NCI-H1436 treated with DMSO at 0.1 percent for 48 hours (cell line): ENCODE data around the gene MYBPC1.

ENCODE experiments used
- DNase-seq: peaks from one replicate; lab custom pipeline; 2025; lab: John Stamatoyannopoulos, UW

Gene MYBPC1

GRCh38 chr12:101695706-101696105, 100.9 kb downstream of the MYBPC1 start:
- no peak for DNase-seq

- DNase-seq = no peak
These were observed 101.8 kb downstream of the MYBPC1 start for GRCh38 chr12:101696251-101697196.

- no peak for DNase-seq
These were observed 102.6 kb downstream of the MYBPC1 start, which contains the start of gene CHPT1 for GRCh38 chr12:101697197-101697929. Gene CHPT1, plus strand, starts transcription at chr12:101697640. Its CDS starts 222 bp downstream, at chr12:101697862.

DNA sequence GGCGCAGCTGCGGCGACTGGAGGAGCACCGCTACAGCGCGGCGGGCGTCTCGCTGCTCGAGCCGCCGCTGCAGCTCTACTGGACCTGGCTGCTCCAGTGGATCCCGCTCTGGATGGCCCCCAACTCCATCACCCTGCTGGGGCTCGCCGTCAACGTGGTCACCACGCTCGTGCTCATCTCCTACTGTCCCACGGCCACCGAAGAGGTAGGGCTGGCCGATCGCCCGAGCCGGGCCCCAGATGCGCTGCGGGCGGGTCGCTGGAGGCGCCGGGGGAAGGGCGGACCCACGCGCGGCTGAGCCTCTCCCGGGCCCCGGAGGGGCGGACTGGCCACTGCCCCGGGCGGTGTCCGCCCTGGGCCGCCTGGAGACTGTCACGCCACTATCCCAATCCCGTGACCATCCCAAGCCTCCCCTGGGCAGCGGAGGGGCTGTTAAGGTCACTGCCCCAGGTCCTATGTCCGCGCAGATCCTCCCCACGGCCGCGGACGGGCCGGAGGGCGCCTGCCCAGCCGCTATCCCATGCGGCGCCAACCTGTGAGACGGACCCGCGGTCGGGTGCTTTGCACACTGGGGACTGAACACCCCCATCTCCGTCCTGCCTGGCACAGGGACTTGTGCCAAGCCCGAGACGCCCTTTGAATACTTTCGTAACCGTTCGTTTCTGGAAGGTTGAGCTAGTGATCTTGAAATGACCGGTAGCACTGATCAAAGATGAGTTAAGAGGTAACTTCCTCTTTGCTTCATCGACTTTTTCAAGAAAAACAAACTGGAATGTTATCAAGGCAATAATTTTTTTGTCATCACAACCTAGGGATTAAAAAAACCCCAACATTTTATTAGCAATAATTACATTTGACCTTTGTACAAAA, 103.4 kb downstream of the MYBPC1 start:
- DNase-seq = no peak

DNA sequence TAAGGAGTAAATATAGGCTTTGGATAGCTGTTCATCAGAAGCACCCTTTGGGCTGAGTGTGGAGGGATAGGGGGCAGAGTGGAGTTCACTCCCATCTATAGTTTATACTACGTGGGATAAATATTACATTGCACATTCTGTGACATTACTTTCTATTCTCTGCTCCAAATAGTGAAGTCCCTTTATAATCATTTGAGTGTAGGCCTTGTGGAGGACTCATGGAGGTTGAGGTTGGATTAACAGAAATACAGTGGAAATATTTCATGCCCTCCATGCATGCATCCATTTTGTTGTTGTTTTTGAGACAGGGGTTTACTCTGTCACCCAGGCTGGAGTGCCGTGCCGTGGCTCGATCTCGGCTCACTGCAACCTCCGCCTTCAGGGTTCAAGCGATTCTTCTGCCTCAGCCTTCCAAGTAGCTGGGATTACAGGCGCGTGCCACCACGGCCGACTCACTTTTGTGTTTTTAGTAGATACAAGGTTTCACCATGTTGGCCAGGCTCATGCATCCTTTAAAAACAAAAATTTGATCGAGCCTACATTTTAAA, 104.1 kb downstream of the MYBPC1 start:
- DNase-seq = no peak

GRCh38 chr12:101700299-101700820, 105.6 kb downstream of the MYBPC1 start:
- DNase-seq = no peak

GRCh38 chr12:101703487-101703886, 108.7 kb downstream of the MYBPC1 start:
- no peak for DNase-seq

GRCh38 chr12:101706403-101706802, 111.6 kb downstream of the MYBPC1 start:
- no peak for DNase-seq

DNA sequence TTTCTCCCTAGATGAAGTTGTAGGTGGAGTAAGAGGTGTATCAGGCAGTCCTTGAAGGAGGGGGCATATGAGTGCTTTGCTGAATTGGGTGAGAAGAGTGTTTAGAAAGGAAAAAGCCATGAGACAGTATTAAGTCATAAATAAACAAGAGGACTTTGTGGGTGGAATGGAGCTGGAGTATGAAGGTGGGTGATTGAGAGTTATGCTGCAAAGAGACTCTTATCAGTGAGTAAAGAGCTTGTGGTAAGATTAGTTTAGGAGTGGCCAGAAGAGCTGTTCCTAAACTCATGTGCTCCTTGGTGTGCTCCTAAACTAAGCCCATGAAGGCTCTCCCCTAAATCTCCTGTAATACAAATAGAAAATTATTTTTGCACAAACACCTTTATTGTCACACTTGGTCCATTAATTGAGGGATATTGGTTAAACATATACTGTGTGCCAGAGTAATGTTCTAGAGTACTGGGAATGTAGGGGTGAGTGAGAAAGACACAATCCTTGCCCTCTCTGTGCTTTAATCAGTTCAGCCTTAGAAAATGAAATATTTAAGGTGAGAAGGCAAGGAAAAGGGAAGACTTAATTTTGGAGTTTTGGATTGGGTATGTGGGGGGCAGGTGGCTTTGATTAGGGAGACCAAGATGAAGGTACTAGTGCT, 112.5 kb downstream of the MYBPC1 start:
- no peak for DNase-seq

DNA sequence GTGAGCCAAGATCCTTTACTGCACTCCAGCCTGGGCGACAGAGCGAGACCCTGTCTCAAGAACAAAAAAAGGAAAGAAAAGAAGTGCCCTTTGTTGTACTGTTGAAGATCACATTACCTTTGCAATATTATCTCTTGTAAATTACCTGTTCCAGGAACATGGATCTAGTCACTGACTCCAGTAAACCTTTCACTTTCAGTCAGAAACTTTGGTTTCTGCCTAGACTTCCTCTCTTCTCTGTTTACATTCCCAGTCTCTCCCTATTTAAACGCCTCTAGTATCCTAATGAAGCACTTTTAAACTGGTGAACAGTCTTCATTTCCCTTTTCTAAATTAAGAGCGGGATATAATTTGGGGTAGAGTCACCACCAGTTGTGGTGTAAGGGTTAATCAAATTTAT, 115.5 kb downstream of the MYBPC1 start:
- DNase-seq = no peak

DNA sequence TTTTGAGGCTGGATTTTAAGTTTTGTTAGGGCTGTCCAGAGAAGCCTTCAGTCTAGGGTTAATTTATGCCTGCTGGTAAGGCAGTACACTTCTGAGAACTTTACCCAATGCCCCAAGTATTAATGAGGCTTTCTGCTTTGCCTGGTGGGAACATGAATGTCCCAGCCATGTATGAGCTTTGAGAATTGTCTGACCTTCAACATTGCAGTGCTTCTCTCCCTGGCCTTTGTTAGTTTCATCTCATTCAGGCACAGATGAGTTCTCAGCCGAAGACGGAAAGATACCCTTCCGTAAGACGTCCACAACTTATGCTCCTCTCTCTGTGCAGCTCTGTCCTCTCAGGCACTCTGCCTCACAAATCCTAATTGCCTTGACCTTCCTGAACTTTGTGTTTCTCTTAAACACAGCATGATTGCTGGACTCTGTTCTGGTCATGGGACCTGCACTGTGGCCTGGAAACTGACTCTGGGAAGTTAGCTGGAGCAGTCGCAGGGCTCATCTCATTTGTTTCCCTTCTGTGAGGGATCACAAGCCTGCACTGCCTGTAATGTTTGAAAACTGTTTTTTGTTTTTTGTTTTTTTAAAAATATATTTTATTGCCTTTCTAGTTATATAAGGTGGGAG, 118.4 kb downstream of the MYBPC1 start:
- DNase-seq = no peak

DNA sequence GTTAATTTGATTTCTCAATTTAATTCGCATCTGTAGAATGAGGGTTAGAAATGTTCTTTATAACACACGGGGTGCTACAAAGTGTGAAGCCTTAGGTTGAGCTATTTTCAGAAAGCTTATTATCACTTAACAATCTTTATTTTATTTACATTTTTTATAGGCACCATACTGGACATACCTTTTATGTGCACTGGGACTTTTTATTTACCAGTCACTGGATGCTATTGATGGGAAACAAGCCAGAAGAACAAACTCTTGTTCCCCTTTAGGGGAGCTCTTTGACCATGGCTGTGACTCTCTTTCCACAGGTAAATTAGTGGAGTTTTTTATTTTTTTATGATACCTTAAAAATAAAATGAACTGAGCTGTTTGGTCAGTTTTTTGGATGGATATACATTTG, 119.2 kb downstream of the MYBPC1 start:
- DNase-seq = no peak

DNA sequence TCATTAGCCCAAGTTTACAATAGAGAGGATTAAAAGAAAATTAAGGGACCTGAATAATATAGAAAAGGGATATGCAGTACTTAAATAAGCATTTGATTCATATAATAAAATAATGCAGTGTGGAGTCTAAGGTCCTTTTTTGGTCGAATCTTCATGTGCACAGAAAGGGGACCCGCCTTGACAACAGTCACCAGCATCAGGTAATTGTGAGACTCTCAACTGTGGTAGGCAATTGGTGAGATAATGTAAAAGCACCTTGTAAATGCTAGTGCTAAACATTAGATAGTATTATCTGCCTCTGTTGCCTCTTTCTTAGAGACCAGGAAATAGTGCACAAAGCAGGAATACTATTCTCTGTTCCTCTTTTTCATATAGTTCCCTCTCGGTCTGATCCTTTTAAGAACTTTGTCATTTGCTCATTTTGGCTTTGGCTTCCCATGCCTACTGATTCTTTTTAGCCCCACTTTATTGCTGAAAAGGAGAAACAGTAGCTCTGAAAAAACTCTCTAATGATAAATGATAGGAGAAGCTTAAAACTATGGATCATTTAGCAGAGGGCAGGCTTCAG, 120.2 kb downstream of the MYBPC1 start:
- DNase-seq = no peak

- no peak for DNase-seq
These were observed 124.8 kb downstream of the MYBPC1 start for GRCh38 chr12:101719566-101719965.

- DNase-seq = no peak
These were observed 125.3 kb downstream of the MYBPC1 start for GRCh38 chr12:101720118-101720517.

DNA sequence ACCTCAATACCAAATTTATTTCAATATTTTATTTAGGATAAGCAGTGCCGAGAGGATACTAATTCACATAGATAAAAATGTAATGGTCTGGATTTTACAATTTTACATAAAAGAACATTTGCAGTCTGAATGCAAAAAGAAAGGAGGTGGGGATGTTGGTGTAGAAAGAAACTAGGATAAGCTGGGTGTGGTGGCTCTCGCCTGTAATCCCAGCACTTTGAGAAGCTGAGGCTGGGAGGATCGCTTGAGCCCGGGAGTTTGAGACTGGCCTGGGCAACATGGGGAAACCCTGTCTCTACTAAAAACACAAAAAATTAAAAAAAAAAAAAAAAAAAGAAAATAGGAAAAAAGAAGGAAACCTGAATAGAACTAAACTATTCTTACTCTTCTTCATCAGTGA, 127.6 kb downstream of the MYBPC1 start:
- no peak for DNase-seq

DNA sequence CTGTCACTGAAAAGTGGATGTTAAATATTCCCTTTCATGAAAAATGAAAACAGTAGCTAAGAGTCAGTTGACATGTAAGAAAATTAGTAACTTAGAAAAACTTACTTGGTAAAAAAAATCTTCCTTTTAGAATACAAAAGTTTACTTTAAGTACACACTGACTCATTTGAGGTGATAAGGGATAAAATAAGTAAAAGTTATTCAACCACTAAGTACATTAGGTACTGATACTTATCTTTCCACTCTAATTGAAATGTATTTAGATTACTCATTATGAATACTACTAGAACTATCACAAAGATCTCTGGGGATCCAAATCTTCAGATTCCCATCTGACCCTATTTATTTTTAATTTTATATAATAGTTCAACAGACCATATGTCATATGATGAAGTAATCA, 132.3 kb downstream of the MYBPC1 start:
- no peak for DNase-seq

DNA sequence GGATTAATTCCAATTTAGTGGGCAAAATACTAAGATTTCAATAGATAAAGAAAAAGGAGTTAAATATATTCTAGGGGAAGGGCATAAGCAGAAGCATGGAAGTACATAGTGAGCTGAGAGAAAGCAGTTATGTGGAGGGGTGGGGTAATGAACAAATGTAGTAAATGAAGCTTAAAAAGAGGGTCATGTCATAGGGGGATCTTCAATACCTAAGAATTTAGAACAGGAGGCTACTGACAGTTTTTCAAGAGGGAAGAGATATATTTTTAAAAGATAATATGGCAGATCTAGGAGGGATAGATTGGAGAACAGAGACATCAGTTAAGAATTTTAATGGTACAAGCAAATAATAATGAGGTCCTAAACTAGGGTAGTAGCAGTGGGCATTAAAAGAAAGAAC, 135.1 kb downstream of the MYBPC1 start:
- DNase-seq = no peak

DNA sequence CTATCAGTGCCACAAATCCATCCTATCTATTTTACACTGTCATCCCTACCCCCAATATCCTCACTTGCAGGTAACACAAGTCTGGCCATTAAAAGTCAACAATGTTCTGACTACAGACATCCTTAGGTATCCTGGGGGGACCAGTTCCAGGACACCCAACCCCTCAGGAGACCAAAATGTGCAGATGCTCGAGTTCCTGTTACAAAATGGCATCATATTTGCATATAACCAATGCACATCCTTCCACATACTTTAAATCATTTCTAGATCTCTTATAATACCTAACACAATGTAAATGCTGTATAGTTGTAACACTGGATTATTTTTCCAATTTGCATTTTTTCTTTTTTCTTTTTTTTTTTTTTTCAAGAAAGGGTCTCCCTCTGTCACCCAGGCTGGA, 137.5 kb downstream of the MYBPC1 start:
- DNase-seq = no peak

GRCh38 chr12:101733166-101733565, 138.4 kb downstream of the MYBPC1 start:
- no peak for DNase-seq
